Lung (tissue), 16 donors: ENCODE results near the gene HPCA. TPM values are rescaled to one million over a fixed set of nuclear protein-coding genes. Genes with fewer than 3 reads are reported as not detected.

Source experiments
- ATAC-seq: fragments of 200-7000 bp; cut with Tn5 transposase; one replicate; pipeline ENCODE4 v1.9.1; 2020; ENCODE audit warnings: moderate number of reproducible peaks; ENCODE audit not compliant: insufficient read depth, low FRiP score
- DNase-seq, 3 donors: peaks; one replicate each; pipeline ENCODE4 v3.0.0-alpha.2; 2013 to 2017
- H3K27ac ChIP-seq, 2 donors: one replicate each; pipeline ENCODE4 v1.5.1; 2013; ENCODE audit warnings: mild to moderate bottlenecking in 2 of 2, moderate library complexity in 2 of 2, control low read depth in 1 of 2, inconsistent platforms in 1 of 2, low read depth in 1 of 2, low read length in 1 of 2
- H3K27me3 ChIP-seq, 3 donors: one replicate each; pipeline ENCODE4 v1.5.1; 2013; ENCODE audit warnings: low read length in 2 of 3; ENCODE audit not compliant: control insufficient read depth in 3 of 3, insufficient read depth in 3 of 3
- H3K36me3 ChIP-seq, 4 donors: one replicate each; pipeline ENCODE4 v1.5.1; 2013; ENCODE audit warnings: low read length in 4 of 4, mild to moderate bottlenecking in 1 of 4, moderate library complexity in 1 of 4; ENCODE audit not compliant: control insufficient read depth in 4 of 4, insufficient read depth in 4 of 4
- H3K4me1 ChIP-seq, 5 donors: one replicate each; pipeline ENCODE4 v1.5.1; 2013; ENCODE audit warnings: low read length in 5 of 5, mild to moderate bottlenecking in 2 of 5, moderate library complexity in 1 of 5; ENCODE audit not compliant: control insufficient read depth in 5 of 5, insufficient read depth in 5 of 5
- H3K4me3 ChIP-seq: one replicate; pipeline ENCODE4 v1.5.1; 2013; ENCODE audit warnings: mild to moderate bottlenecking, control low read depth, moderate library complexity
- H3K9ac ChIP-seq, 2 donors: one replicate each; pipeline ENCODE4 v1.5.1; 2013; ENCODE audit warnings: low read length in 2 of 2, control low read depth in 1 of 2; ENCODE audit not compliant: insufficient read depth in 1 of 2
- H3K9me3 ChIP-seq, 4 donors: one replicate each; pipeline ENCODE4 v1.5.1; 2013; ENCODE audit warnings: low read length in 3 of 4, mild to moderate bottlenecking in 1 of 4, moderate library complexity in 1 of 4; ENCODE audit not compliant: control insufficient read depth in 4 of 4, insufficient read depth in 3 of 4
- WGBS, 2 donors: extraction: QIAGEN DNeasy Blood & Tissue Kit; methylation state at CpG; one replicate each; pipeline ENCODE4 v1.1.7; 2013; 5-methylcytosine and 5-hydroxymethylcytosine counted together
- long read RNA-seq, 5 donors: transcript quantifications; one replicate each; lab custom pipeline, GENCODE V29; 2026
- polyA plus RNA-seq, 2 donors: library from polyadenylated mRNA; stranded (reverse); fragments of 200-250 nt; gene quantifications; one replicate each; pipeline ENCODE4 v1.2.1, GENCODE V29; 2013
- total RNA-seq, 2 donors: library from RNA; depleted of rRNA in 1 of 2; stranded (reverse); fragments of >200 nt in 1 of 2; gene quantifications; one replicate each; pipeline ENCODE4 v1.2.1, GENCODE V29; 2014 to 2021
- TF ChIP-seq, protein P1 (sequence below): IDR thresholded peaks from 2 replicates; pipeline ENCODE4 v1.5.1; 2012; ENCODE audit warnings: mild to moderate bottlenecking; ENCODE audit errors: control extremely low read depth, extremely low read depth
- donor health status: control.
- donor health status: control.
- donor health status: Bipolar disorder and iron deficiency.
- donor health status: healthy.
- donor health status: DM: yes; HTN: yes; CAD: no.

HPCA gene
- total RNA-seq (1 to 10 TPM in 1 of 2 donors, under 1 TPM in 1; 0.40 to 1.3 TPM), polyA plus RNA-seq (under 1 TPM in 1 of 2 donors, not detected in 1; 0.19 TPM)
- long read RNA-seq, donor 1, result 0 reads
- long read RNA-seq, donor 2, partial matches to known transcripts, result 9 of 29 reads
- long read RNA-seq, donor 2, other reads (novel, unspliced or antisense), result 20 of 29 reads
- long read RNA-seq, donor 3, result 0 reads
- long read RNA-seq, donor 4, result 0 reads
- long read RNA-seq, donor 5, result 0 reads

DNA sequence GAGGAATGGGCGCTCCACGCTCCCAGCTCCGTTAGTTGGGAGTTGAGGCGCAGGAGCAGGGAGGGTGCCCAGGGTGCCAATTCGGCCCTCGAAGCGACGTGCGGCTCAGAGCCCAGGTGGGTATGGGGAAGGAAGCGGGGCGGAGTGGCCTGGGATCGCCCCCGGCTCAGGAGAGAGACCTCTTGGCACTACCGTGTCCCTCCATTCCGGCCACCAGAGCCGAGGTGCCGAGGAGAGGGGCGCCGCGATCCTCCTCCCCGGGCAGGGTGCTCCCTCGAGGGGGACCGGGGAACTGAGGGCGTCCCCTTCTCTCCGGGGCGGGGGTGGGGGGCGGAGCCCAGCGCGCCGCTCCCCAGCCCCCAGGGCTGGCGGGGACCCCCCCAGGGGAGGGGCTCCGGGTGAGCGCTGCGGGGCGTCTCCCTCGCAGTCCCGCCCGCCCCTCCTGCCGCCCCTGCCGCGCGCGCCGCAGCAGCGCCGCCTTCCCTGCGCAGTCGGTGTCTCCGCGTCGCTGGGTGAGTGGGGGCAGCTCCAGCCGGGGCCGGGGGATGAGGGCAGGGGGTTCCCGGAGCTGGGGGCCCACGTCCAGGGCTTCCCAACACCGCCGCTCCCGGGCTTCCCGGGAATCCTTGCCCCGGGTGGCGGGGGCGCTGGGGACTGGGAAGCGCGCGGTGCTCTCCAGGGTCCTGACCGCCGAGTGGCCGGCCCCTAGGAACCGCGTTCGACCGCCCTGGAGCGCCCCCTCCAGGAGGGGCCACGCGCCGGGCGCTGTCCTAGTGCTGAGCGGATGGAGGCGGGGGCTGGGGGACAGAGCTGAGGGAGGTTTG lies at the start of gene HPCA:
Gene HPCA, plus strand, starts transcription at position 488 of the 824 bp plus-strand sequence. CDS start 2,408 bp downstream, outside the sequence.
- Histone ChIP-seq H3K9ac (no peak within 1 kb of the TSS), H3K36me3 (no peaks in the 10 kb centered on the region), H3K9me3 (peaks cover 0 to 2% (median 0%) of the 10 kb centered on the region in 4 donors), H3K27me3 (peaks cover 3 to 37% (median 16%) of the 10 kb centered on the region in 3 donors), H3K4me3 (no peak within 1 kb of the TSS), H3K27ac (no peak within 1 kb of the TSS), H3K4me1 (peaks cover 0 to 10% (median 0%) of the 10 kb centered on the region in 5 donors)
- 4% methylated on average over 40 to 79 of the region's 79 CpGs for WGBS, 2 donors
- peak; percentile 73 for ATAC-seq
- TF ChIP-seq, protein P1, sequence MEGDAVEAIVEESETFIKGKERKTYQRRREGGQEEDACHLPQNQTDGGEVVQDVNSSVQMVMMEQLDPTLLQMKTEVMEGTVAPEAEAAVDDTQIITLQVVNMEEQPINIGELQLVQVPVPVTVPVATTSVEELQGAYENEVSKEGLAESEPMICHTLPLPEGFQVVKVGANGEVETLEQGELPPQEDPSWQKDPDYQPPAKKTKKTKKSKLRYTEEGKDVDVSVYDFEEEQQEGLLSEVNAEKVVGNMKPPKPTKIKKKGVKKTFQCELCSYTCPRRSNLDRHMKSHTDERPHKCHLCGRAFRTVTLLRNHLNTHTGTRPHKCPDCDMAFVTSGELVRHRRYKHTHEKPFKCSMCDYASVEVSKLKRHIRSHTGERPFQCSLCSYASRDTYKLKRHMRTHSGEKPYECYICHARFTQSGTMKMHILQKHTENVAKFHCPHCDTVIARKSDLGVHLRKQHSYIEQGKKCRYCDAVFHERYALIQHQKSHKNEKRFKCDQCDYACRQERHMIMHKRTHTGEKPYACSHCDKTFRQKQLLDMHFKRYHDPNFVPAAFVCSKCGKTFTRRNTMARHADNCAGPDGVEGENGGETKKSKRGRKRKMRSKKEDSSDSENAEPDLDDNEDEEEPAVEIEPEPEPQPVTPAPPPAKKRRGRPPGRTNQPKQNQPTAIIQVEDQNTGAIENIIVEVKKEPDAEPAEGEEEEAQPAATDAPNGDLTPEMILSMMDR, result no peak
- DNase-seq, result peak; percentile 62 to 80 (median 74)

DNA sequence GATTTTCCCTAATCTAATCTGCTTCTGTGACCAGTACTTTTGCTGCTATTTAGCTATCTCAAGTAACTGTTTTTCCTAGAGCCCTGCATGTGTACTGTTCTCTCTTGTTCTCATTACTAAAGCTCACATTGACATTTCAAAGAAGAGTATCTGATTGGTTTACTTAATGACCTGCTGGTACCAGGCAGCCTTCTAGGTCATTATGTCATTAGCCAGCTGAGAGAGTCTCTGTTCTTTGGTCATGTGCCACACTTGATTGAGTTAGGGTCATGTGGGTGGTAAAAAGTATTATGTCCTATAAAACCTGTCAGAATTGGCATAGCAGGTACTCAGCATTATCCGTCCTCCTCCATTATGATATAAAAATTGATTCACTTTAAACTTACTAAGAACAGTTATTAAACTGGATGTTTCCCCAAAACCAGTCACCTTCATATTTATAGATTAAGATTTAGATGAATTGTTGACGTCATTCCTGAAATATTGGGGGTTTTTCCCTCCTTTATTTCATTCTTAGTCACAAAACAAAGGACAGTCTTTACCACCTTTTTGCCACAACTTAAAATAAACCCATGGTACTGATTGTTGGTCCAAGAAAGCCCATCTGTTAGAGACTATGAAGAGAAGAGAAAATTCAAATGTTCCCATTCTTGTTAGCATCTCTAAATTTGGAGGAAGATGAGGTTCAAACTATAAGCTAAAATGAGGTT lies 37.8 kb upstream of the HPCA start:
- ATAC-seq (no peak), DNase-seq (no peak)
- H3K4me1 ChIP-seq, result no peaks in the 10 kb centered on the region
- WGBS, 2 donors, result 49 to 50% methylated on average over 2 of the region's 2 CpGs
- TF ChIP-seq, protein P1, result no peak
- H3K4me3 ChIP-seq, result no peak overlapping the region
- no peaks in the 10 kb centered on the region for H3K9me3 ChIP-seq
- H3K9ac ChIP-seq, result no peak overlapping the region
- H3K27ac ChIP-seq, result no peak overlapping the region
- peaks cover 10 to 32% (median 15%) of the 10 kb centered on the region in 4 donors for H3K36me3 ChIP-seq
- no peaks in the 10 kb centered on the region for H3K27me3 ChIP-seq

DNA sequence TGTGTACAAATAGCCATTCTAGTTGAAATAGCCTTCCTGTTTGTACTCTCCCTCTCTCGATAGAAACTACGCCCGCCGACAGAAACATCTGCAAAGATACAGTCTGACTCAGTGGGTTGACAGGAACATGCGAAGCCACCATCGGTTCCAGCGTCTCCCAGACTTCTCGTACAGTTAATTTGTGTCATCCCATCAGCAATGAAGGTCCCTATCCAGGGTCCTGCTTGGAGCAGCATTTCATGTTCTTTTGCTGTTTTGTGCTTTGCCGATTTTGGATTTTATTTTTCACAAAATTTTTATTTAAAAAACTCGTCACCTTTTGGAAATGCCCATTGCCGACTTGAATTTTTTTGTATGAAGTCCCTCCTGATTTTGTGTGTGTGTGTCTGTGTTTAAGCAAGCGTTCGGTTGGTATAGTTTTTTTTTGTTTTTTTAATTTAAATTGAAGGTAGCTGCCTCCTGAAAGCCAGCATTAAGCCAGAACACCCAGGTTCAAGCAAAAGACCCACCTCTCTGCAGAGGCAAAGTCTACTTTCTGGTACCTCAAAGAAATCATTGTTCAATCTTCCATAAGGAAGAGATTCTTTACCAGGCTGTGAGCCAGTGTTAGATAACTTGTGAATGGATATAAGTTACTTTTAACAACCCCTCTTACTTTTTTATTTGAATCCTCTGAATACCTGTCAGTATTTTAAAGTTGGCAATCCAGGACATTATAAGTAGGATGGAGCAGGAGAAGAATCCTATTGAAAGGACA lies 30.3 kb upstream of the HPCA start:
- Histone ChIP-seq H3K27ac (no peak overlapping the region), H3K9me3 (no peaks in the 10 kb centered on the region), H3K36me3 (peaks cover 7 to 41% (median 23%) of the 10 kb centered on the region in 4 donors), H3K27me3 (no peaks in the 10 kb centered on the region), H3K4me1 (peaks cover 0 to 2% (median 0%) of the 10 kb centered on the region in 5 donors), H3K9ac (no peak overlapping the region), H3K4me3 (no peak overlapping the region)
- DNase-seq (no peak), ATAC-seq (no peak)
- 95% methylated on average over 13 of the region's 13 CpGs for WGBS, 2 donors
- TF ChIP-seq, protein P1, result no peak
